Adrenal gland (tissue), 12 donors: ENCODE results near the gene PJA2. TPM values are rescaled to one million over a fixed set of nuclear protein-coding genes. Genes with fewer than 3 reads are reported as not detected.
"Not testable (repeated sequence)": the region's sequence is repeated elsewhere in the genome, so short reads cannot be mapped to it uniquely, and the experiment has no call there.

Experiments used
- DNase-seq, 7 donors: peaks; one replicate each; pipeline ENCODE4 v3.0.0-alpha.2; 2019 to 2020
- H3K27ac ChIP-seq, 5 donors: fragments of 200-600 bp; sonication (generic) in 4 of 5; 1 replicate in 3 of 5; 2 replicates in 2 of 5; pipeline versions ENCODE4 v1.5.1 to v1.8.0; 2016 to 2020; ENCODE audit warnings: mild to moderate bottlenecking in 1 of 5
- H3K27me3 ChIP-seq: fragments of 200-600 bp; 2 replicates; pipeline ENCODE4 v1.8.0; 2021
- H3K36me3 ChIP-seq, 2 donors: fragments of 200-600 bp; replicated peaks in 1 of 2; 1 replicate in 1 of 2; 2 replicates in 1 of 2; pipeline versions ENCODE4 v1.5.1 to v1.8.0; 2018 to 2022
- H3K4me1 ChIP-seq, 2 donors: fragments of 200-600 bp; replicated peaks in 1 of 2; 1 replicate in 1 of 2; 2 replicates in 1 of 2; pipeline versions ENCODE4 v1.5.1 to v1.8.0; 2018 to 2021
- H3K4me3 ChIP-seq, 4 donors: fragments of 200-600 bp; sonication (generic) in 3 of 4; one replicate each; pipeline ENCODE4 v1.5.1; 2016 to 2018
- H3K9me3 ChIP-seq, 3 donors: fragments of 200-600 bp; sonication (generic) in 1 of 3; replicated peaks in 1 of 3; 1 replicate in 2 of 3; 2 replicates in 1 of 3; pipeline versions ENCODE4 v1.5.1 to v1.8.0; 2016 to 2021
- POLR2A ChIP-seq, 2 donors: fragments of 450-650 bp; IDR thresholded peaks; one replicate each; pipeline ENCODE4 v1.6.1; 2017; ENCODE audit warnings: antibody characterized with exemption in 2 of 2, mild to moderate bottlenecking in 2 of 2, moderate library complexity in 1 of 2
- WGBS, 4 donors: extraction: QIAGEN DNeasy Blood & Tissue Kit in 2 of 4; methylation state at CpG; one replicate each; pipeline versions ENCODE4 v1.1.5 to v1.1.7; 2013 to 2017; 5-methylcytosine and 5-hydroxymethylcytosine counted together
- intact Hi-C, 2 donors: fragments of 100-400 bp; cut with DNase I; formaldehyde crosslinking; loops; one replicate each; pipeline versions ENCODE4 v1.14.1 to v1.15.0; 2022 to 2023
- polyA plus RNA-seq, 3 donors: library from polyadenylated mRNA; stranded (reverse); fragments of 200-250 nt in 2 of 3; fragments of 350-450 nt in 1 of 3; fragmentation: Illumina TruSeq in 1 of 3; extraction: RNeasy Lipid Tissue Mini Kit (QIAGEN cat#74804) in 1 of 3; gene quantifications; one replicate each; pipeline ENCODE4 v1.2.3, GENCODE V29; 2013 to 2014
- total RNA-seq, 9 donors: library from RNA; depleted of rRNA in 4 of 9; stranded (reverse); fragments of >200 nt in 4 of 9; fragments of 120-200 nt in 1 of 9; fragmentation: NEBNext Ultra II Directional in 1 of 9; extraction: Animal tissue kit (Norgen Biotek cat#: 25700) in 1 of 9; gene quantifications; one replicate each; pipeline versions ENCODE4 v1.1.0 to v1.2.4, GENCODE V29; 2013 to 2023
- TF ChIP-seq, protein P1 (sequence below), 6 experiments: fragments of 450-650 bp in 4 of 6; fragments of 200-600 bp in 2 of 6; sonication (generic) in 1 of 6; IDR thresholded peaks; 1 replicate in 5 of 6; 2 replicates in 1 of 6; pipeline versions ENCODE4 v1.5.1 to v1.8.0; 2016 to 2021; ENCODE audit warnings: antibody characterized with exemption in 6 of 6, mild to moderate bottlenecking in 2 of 6, moderate library complexity in 1 of 6
- donor health status: healthy with polysubstance abuse.
- donor health status: Bipolar disorder and iron deficiency.
- donor health status: DM: yes; HTN: yes; CAD: no.
- donor health status: DM: no; HTN: no; CAD: no.
- donor health status: DM: no; HTN: no; CAD: no.
- donor health status: DM: yes; HTN: yes; CAD: no.

PJA2 gene
- total and polyA plus RNA-seq, 12 donors = 16.7 to 134 (median 89.1) TPM

DNA sequence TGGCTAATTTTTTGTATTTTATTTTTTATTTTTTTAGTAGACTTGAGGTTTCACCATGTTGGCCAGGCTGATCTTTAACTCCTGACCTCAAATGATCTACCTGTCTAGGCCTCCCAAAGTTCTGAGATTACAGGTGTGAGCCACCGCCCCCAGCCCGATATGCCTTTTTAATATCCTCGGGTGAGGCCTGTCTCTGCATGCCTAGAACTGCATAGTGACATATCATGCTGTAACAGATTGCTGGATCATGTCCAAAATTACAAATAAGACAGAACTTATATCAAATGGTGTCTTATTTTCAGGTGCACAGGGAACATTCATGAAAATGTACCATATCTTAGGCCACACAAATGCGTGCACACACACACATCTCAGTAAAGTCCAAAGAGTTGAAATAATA is 39.1 kb upstream of the PJA2 start:
- Histone ChIP-seq H3K27me3 (no peaks in the 10 kb centered on the region), H3K27ac (no peak overlapping the region), H3K36me3 (no peaks in the 10 kb centered on the region), H3K4me1 (no peaks in the 10 kb centered on the region), H3K9me3 (no peaks in the 10 kb centered on the region), H3K4me3 (no peak overlapping the region)
- TF ChIP-seq POLR2A (IDR thresholded peaks at IDR 0.05) = no peak
- TF ChIP-seq, protein P1, sequence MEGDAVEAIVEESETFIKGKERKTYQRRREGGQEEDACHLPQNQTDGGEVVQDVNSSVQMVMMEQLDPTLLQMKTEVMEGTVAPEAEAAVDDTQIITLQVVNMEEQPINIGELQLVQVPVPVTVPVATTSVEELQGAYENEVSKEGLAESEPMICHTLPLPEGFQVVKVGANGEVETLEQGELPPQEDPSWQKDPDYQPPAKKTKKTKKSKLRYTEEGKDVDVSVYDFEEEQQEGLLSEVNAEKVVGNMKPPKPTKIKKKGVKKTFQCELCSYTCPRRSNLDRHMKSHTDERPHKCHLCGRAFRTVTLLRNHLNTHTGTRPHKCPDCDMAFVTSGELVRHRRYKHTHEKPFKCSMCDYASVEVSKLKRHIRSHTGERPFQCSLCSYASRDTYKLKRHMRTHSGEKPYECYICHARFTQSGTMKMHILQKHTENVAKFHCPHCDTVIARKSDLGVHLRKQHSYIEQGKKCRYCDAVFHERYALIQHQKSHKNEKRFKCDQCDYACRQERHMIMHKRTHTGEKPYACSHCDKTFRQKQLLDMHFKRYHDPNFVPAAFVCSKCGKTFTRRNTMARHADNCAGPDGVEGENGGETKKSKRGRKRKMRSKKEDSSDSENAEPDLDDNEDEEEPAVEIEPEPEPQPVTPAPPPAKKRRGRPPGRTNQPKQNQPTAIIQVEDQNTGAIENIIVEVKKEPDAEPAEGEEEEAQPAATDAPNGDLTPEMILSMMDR (IDR thresholded peaks at IDR 0.05) = no peak
- 69 to 94% (median 77%) methylated on average over 4 of the region's 4 CpGs for WGBS, 4 donors
- no peak for DNase-seq
- intact Hi-C loops = no loop called here

DNA sequence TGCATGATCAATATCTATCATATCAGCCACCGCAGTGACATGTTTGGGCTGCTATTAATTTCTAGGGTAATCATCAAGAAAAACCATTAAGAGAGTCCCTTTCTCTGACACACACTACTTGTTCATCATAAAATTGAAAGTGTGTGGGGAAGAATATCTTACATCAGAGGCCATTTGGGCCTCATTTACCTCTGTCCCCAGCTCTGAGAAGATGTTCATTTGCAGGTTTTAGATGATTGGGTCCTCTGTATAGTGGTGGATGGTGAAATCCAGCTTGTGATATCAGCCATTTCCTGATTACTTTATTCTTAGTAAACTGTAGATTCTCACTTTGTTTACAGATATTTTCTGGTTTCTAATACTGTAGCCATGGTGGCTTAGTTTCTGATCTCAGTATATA is 29.8 kb upstream of the PJA2 start:
- H3K27me3 ChIP-seq = no peaks in the 10 kb centered on the region
- no peaks in the 10 kb centered on the region for H3K4me1 ChIP-seq
- H3K9me3 ChIP-seq = no peaks in the 10 kb centered on the region
- 78 to 96% (median 87%) methylated on average over 1 of the region's 1 CpG for WGBS, 4 donors
- no peak for DNase-seq
- no peak overlapping the region for H3K4me3 ChIP-seq
- no peak overlapping the region for H3K27ac ChIP-seq
- H3K36me3 ChIP-seq = no peaks in the 10 kb centered on the region
- intact Hi-C loops = no loop called here
- TF ChIP-seq POLR2A (IDR thresholded peaks at IDR 0.05) = no peak
- TF ChIP-seq, protein P1 (IDR thresholded peaks at IDR 0.05) = no peak

DNA sequence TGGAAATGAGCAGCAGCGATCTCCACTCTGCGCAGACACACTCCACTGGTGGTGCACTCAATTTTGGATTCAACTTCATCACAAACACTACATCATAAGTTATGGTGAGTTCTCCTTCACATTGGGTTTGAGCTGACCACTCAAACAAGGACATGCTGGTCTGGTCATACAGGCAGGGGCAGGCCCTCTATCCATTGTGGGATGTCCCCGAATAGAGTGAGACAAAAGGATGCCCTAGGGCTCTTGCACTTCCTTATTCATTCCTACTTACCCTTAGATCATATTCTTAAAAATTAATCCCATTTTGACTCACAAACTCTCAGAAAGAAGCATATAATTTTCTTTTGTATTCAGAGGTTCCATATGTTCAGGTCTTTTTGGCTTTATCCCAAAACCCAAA is 16.3 kb upstream of the PJA2 start:
- no peaks in the 10 kb centered on the region for H3K36me3 ChIP-seq
- no peak for DNase-seq
- H3K27me3 ChIP-seq = no peaks in the 10 kb centered on the region
- H3K27ac ChIP-seq = no peak overlapping the region
- H3K9me3 ChIP-seq = no peaks in the 10 kb centered on the region
- intact Hi-C loops = no loop called here
- peaks cover 0 to 10% of the 10 kb centered on the region in 2 donors for H3K4me1 ChIP-seq
- no peak overlapping the region for H3K4me3 ChIP-seq
- 94 to 96% (median 95%) methylated on average over 3 of the region's 3 CpGs for WGBS, 4 donors
- no peak for TF ChIP-seq POLR2A (IDR thresholded peaks at IDR 0.05)
- TF ChIP-seq, protein P1 (IDR thresholded peaks at IDR 0.05) = no peak

DNA sequence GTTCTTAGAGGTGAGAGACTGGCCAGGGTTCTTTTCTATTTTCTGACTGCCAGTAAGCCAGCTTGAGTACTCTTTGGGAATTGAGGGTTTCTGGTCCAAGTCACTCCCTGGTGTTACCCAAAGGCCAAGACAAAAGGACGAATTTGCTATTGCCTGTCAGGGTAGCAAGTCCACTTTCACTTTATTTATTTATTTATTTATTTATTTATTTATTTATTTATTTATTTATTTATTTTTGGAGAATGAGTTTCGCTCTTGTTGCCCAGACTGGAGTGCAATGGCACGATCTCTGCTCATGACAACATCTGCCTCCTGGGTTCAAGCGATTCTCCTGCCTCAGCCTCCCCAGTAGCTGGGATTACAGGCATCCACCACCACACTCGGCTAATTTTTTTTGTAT is 15.7 kb upstream of the PJA2 start:
- H3K9me3 ChIP-seq, H3K4me3 ChIP-seq, H3K4me1 ChIP-seq, intact Hi-C loops, DNase-seq, H3K36me3 ChIP-seq, H3K27me3 ChIP-seq, H3K27ac ChIP-seq: not testable (repeated sequence)
- 92 to 96% (median 95%) methylated on average over 5 of the region's 5 CpGs for WGBS, 4 donors

DNA sequence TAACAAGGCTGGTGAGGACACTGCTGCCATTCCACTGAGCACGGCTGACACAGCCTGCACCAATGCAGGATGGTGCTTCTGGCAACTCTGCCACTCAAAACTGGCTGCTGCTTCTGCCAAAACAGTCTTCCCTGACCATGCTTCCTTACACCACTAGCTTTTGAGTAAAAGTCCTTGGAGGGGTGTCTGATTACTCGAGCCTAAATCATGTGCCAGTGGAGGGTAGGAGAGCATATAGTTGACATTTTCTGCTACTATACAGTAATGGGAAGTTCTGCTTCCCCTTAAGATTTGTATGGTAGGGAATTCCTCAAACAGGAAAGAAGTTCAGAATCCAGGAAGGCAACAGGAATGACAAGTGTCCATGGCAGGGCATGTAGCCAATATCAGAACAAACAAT is 12.2 kb upstream of the PJA2 start:
- WGBS, 4 donors = 42 to 71% (median 63%) methylated on average over 2 of the region's 2 CpGs
- Histone ChIP-seq H3K36me3 (no peaks in the 10 kb centered on the region), H3K9me3 (no peaks in the 10 kb centered on the region), H3K4me3 (no peak overlapping the region), H3K4me1 (no peaks in the 10 kb centered on the region), H3K27me3 (no peaks in the 10 kb centered on the region), H3K27ac (no peak overlapping the region)
- no peak for TF ChIP-seq POLR2A (IDR thresholded peaks at IDR 0.05)
- TF ChIP-seq, protein P1 (IDR thresholded peaks at IDR 0.05) = no peak
- DNase-seq = no peak
- intact Hi-C loops = no loop called here
